Measurements from ENCODE around the gene THSD7A.

- TF ChIP-seq POLR2A (IDR thresholded peaks at IDR 0.05; ENCODE audit: low read depth, low read length) (no peak), MAZ (IDR thresholded peaks at IDR 0.05; ENCODE audit: borderline replicate concordance, low read depth, low read length) (no peak), CTCF (conservative IDR thresholded peaks at IDR 0.05; ENCODE audit: low read depth, low read length) (no peak)
Observed at GRCh38 chr7:11710377-11710776, 121.6 kb downstream of the THSD7A start.

Measured in IMR-90 (cell line).